Measurements from ENCODE around the gene FRG1. TPM values are rescaled to one million over a fixed set of nuclear protein-coding genes. Genes with fewer than 3 reads are reported as not detected.
"Not testable (repeated sequence)": the region's sequence is repeated elsewhere in the genome, so short reads cannot be mapped to it uniquely, and the experiment has no call there.

Gene FRG1
- total RNA-seq, 1 donor from 2014 or later = 33.4 TPM

- Histone ChIP-seq H3K9ac (ENCODE audit: low read length) (no peak overlapping the region), H3K9me3 (ENCODE audit: insufficient read depth, low read depth, low read length) (no peaks in the 10 kb centered on the region), H3K4me2 (ENCODE audit: low read length) (no peak overlapping the region), H3K79me2 (ENCODE audit: insufficient read depth, low read length) (no peaks in the 10 kb centered on the region), H4K20me1 (ENCODE audit: insufficient read depth, low read length) (no peaks in the 10 kb centered on the region), H3K27ac (ENCODE audit: low read depth, low read length) (no peak overlapping the region), H3K4me1 (ENCODE audit: insufficient read depth, low read length) (no peaks in the 10 kb centered on the region), H3K27me3 (ENCODE audit: insufficient read depth, low read length) (no peaks in the 10 kb centered on the region), H2AFZ (ENCODE audit: low read depth, low read length) (no peak overlapping the region), H3K36me3 (ENCODE audit: insufficient read depth, low read length) (no peaks in the 10 kb centered on the region), H3K4me3 (ENCODE audit: insufficient read depth, low read depth, low read length) (no peak overlapping the region)
- Mint-ChIP-seq H3K27me3 (ENCODE audit: low read depth, unreplicated experiment) (peaks cover 2% of the 10 kb centered on the region), H3K27ac (ENCODE audit: unreplicated experiment) (no peak overlapping the region), H3K4me1 (ENCODE audit: low read depth, unreplicated experiment) (no peaks in the 10 kb centered on the region), H3K4me3 (ENCODE audit: unreplicated experiment) (no peak overlapping the region), H3K9me3 (ENCODE audit: unreplicated experiment) (peaks cover 8% of the 10 kb centered on the region), H3K36me3 (ENCODE audit: low read depth, unreplicated experiment) (no peaks in the 10 kb centered on the region)
- FAIRE-seq (no peak), DNase-seq (ENCODE audit: low read depth) (no peak)
- TF ChIP-seq, protein P1, sequence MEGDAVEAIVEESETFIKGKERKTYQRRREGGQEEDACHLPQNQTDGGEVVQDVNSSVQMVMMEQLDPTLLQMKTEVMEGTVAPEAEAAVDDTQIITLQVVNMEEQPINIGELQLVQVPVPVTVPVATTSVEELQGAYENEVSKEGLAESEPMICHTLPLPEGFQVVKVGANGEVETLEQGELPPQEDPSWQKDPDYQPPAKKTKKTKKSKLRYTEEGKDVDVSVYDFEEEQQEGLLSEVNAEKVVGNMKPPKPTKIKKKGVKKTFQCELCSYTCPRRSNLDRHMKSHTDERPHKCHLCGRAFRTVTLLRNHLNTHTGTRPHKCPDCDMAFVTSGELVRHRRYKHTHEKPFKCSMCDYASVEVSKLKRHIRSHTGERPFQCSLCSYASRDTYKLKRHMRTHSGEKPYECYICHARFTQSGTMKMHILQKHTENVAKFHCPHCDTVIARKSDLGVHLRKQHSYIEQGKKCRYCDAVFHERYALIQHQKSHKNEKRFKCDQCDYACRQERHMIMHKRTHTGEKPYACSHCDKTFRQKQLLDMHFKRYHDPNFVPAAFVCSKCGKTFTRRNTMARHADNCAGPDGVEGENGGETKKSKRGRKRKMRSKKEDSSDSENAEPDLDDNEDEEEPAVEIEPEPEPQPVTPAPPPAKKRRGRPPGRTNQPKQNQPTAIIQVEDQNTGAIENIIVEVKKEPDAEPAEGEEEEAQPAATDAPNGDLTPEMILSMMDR (IDR thresholded peaks at IDR 0.05; ENCODE audit: insufficient read depth, low read depth, low read length) = no peak
- TF ChIP-seq EZH2 (IDR thresholded peaks at IDR 0.05; ENCODE audit: insufficient read depth, low read length) = no peak
These were observed 41.3 kb downstream of the FRG1 start for GRCh38 chr4:189981970-189982369.

DNA sequence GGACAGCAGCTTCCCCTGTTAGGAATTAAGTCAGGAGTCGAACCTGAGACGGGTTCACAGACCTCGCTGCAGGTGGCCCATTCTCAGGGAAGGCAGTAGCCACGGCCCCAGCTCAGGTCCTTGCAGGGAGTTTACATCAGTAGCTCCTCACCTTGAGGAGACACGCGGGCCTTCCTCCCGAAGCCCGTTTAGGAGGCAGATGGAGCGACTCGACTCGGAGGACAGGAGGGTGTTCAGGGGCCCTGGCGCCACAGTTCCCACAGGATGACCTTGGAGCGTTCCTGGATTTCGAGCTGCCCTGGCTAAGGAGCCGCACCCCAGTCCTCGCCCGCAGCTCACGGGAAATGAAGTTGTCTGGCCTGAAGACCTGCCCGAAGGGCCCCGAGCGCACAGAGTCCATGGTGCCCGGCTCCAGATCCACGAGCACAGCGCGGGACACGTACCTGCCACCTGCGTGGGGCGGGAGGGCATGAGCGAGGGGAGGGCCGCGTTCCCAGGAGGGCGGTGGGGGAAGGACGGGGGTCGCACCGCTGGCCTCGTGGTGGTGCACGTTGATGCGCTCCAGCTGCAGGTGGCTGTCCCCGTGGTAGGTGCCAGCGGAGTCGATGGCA lies 43.3 kb downstream of the FRG1 start:
- not testable (repeated sequence) for H3K27me3 Mint-ChIP-seq (ENCODE audit: low read depth, unreplicated experiment); DNase-seq (ENCODE audit: low read depth); H3K4me1 Mint-ChIP-seq (ENCODE audit: low read depth, unreplicated experiment); H3K79me2 ChIP-seq (ENCODE audit: insufficient read depth, low read length); H3K4me3 ChIP-seq (ENCODE audit: insufficient read depth, low read depth, low read length); H3K27me3 ChIP-seq (ENCODE audit: insufficient read depth, low read length); H3K4me2 ChIP-seq (ENCODE audit: low read length); H2AFZ ChIP-seq (ENCODE audit: low read depth, low read length); H4K20me1 ChIP-seq (ENCODE audit: insufficient read depth, low read length); H3K9me3 Mint-ChIP-seq (ENCODE audit: unreplicated experiment); FAIRE-seq; H3K4me3 Mint-ChIP-seq (ENCODE audit: unreplicated experiment); H3K36me3 ChIP-seq (ENCODE audit: insufficient read depth, low read length); H3K27ac ChIP-seq (ENCODE audit: low read depth, low read length); H3K27ac Mint-ChIP-seq (ENCODE audit: unreplicated experiment); H3K9me3 ChIP-seq (ENCODE audit: insufficient read depth, low read depth, low read length); H3K4me1 ChIP-seq (ENCODE audit: insufficient read depth, low read length); H3K9ac ChIP-seq (ENCODE audit: low read length); H3K36me3 Mint-ChIP-seq (ENCODE audit: low read depth, unreplicated experiment)

DNA sequence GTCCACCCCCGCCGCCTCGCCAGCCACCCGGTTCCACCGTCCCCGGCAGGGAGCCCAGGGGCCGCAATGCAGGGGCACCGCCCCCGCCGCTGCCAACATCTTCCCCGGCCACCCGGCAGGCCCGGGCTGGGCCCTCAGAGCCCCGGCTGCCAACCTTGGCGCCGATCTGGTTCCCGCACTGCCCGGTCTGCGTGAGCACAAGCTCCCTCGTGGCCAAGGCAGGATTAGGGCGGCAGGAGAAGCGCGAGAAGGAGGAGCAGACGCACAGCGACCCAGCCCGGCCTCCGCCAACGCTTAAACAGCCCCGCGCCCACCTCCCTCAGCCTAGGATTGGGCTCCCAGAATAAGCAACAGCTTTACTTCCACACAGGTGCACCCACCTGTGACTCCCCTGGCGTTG lies 44.0 kb downstream of the FRG1 start:
- FAIRE-seq; H3K27me3 ChIP-seq (ENCODE audit: insufficient read depth, low read length); H3K4me2 ChIP-seq (ENCODE audit: low read length); H3K4me1 ChIP-seq (ENCODE audit: insufficient read depth, low read length); H3K27ac Mint-ChIP-seq (ENCODE audit: unreplicated experiment); H3K27me3 Mint-ChIP-seq (ENCODE audit: low read depth, unreplicated experiment); H3K9me3 Mint-ChIP-seq (ENCODE audit: unreplicated experiment); H3K4me3 ChIP-seq (ENCODE audit: insufficient read depth, low read depth, low read length); H3K27ac ChIP-seq (ENCODE audit: low read depth, low read length); H3K4me3 Mint-ChIP-seq (ENCODE audit: unreplicated experiment); H3K36me3 ChIP-seq (ENCODE audit: insufficient read depth, low read length); H3K36me3 Mint-ChIP-seq (ENCODE audit: low read depth, unreplicated experiment); H3K4me1 Mint-ChIP-seq (ENCODE audit: low read depth, unreplicated experiment); DNase-seq (ENCODE audit: low read depth); H2AFZ ChIP-seq (ENCODE audit: low read depth, low read length); H4K20me1 ChIP-seq (ENCODE audit: insufficient read depth, low read length); H3K79me2 ChIP-seq (ENCODE audit: insufficient read depth, low read length); H3K9me3 ChIP-seq (ENCODE audit: insufficient read depth, low read depth, low read length); H3K9ac ChIP-seq (ENCODE audit: low read length): not testable (repeated sequence)

- not testable (repeated sequence) for H3K4me3 ChIP-seq (ENCODE audit: insufficient read depth, low read depth, low read length); DNase-seq (ENCODE audit: low read depth); H3K4me1 Mint-ChIP-seq (ENCODE audit: low read depth, unreplicated experiment); H3K27ac Mint-ChIP-seq (ENCODE audit: unreplicated experiment); H3K27me3 Mint-ChIP-seq (ENCODE audit: low read depth, unreplicated experiment); H3K9me3 ChIP-seq (ENCODE audit: insufficient read depth, low read depth, low read length); H3K4me2 ChIP-seq (ENCODE audit: low read length); H3K27ac ChIP-seq (ENCODE audit: low read depth, low read length); H3K4me3 Mint-ChIP-seq (ENCODE audit: unreplicated experiment); H2AFZ ChIP-seq (ENCODE audit: low read depth, low read length); H3K36me3 Mint-ChIP-seq (ENCODE audit: low read depth, unreplicated experiment); H3K79me2 ChIP-seq (ENCODE audit: insufficient read depth, low read length); H4K20me1 ChIP-seq (ENCODE audit: insufficient read depth, low read length); H3K4me1 ChIP-seq (ENCODE audit: insufficient read depth, low read length); H3K27me3 ChIP-seq (ENCODE audit: insufficient read depth, low read length); H3K9me3 Mint-ChIP-seq (ENCODE audit: unreplicated experiment); FAIRE-seq; H3K36me3 ChIP-seq (ENCODE audit: insufficient read depth, low read length); H3K9ac ChIP-seq (ENCODE audit: low read length)
These were observed 45.1 kb downstream of the FRG1 start for GRCh38 chr4:189985651-189986243.

Data from astrocyte (in vitro differentiated cells and primary cell).